ENCODE results near the gene UBE2M.
"Not testable (repeated sequence)": the region's sequence is repeated elsewhere in the genome, so short reads cannot be mapped to it uniquely, and the experiment has no call there.

UBE2M gene

GRCh38 chr19:58548859-58549663, 9.3 kb downstream of the UBE2M start:
- Mint-ChIP-seq H3K9me3 (no peaks in the 10 kb centered on the region), H3K4me1 (peaks cover 39% of the 10 kb centered on the region), H3K36me3 (ENCODE audit: insufficient read depth) (peaks cover 59% of the 10 kb centered on the region), H3K27me3 (no peaks in the 10 kb centered on the region), H3K4me3 (no peak overlapping the region), H3K27ac (ENCODE audit: low read depth) (peak overlapping the region; percentile 53)
- DNase-seq (ENCODE audit: low spot score in 2 of 2) (no peak), ATAC-seq (replicated peaks; ENCODE audit: extremely low read depth, poor library complexity, severe bottlenecking) (no peak)

DNA sequence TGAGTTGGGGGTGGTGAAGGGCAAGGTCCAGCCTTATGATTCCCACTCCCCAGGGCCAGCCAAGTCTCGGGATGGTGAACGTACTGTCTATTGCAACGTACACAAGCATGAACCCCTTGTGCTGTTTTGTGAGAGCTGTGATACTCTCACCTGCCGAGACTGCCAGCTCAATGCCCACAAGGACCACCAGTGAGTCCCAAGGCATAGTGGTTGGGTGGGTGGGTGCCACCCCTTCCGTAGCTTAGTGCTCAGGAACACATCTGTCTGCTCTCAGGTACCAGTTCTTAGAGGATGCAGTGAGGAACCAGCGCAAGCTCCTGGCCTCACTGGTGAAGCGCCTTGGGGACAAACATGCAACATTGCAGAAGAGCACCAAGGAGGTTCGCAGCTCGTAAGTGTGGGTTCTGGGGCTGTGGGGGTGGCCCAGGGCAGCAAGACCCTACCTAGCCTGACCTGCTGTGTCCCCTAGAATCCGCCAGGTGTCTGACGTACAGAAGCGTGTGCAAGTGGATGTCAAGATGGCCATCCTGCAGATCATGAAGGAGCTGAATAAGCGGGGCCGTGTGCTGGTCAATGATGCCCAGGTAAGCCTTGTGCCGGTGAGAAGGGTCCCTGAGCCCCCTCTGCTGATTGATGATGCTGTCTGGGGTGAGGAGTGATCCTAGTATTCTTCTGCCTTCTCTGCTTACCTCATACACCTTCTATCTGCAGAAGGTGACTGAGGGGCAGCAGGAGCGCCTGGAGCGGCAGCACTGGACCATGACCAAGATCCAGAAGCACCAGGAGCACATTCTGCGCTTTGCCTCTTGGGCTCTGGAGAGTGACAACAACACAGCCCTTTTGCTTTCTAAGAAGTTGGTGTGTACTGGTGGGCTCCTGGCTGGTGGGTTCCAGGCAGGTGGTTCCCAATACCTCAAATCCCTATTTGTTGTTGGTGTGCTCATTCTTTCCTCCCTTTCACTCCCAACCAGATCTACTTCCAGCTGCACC, 10.8 kb downstream of the UBE2M start:
- H3K4me3 Mint-ChIP-seq = no peak overlapping the region
- DNase-seq (ENCODE audit: low spot score in 2 of 2) (no peak), ATAC-seq (replicated peaks; ENCODE audit: extremely low read depth, poor library complexity, severe bottlenecking) (no peak)
- no peaks in the 10 kb centered on the region for H3K9me3 Mint-ChIP-seq
- peak overlapping the region; percentile 44 for H3K27ac Mint-ChIP-seq (ENCODE audit: low read depth)
- peaks cover 6% of the 10 kb centered on the region for H3K27me3 Mint-ChIP-seq
- H3K4me1 Mint-ChIP-seq = peaks cover 35% of the 10 kb centered on the region
- peaks cover 60% of the 10 kb centered on the region for H3K36me3 Mint-ChIP-seq (ENCODE audit: insufficient read depth)

- H3K27ac Mint-ChIP-seq (ENCODE audit: low read depth) = peak overlapping the region; percentile 81
- H3K9me3 Mint-ChIP-seq = no peaks in the 10 kb centered on the region
- H3K36me3 Mint-ChIP-seq (ENCODE audit: insufficient read depth) = peaks cover 50% of the 10 kb centered on the region
- H3K4me1 Mint-ChIP-seq = peaks cover 32% of the 10 kb centered on the region
- peaks cover 10% of the 10 kb centered on the region for H3K27me3 Mint-ChIP-seq
- ATAC-seq (replicated peaks; ENCODE audit: extremely low read depth, poor library complexity, severe bottlenecking) = no peak
- H3K4me3 Mint-ChIP-seq = peak overlapping the region; percentile 88
- DNase-seq (ENCODE audit: low spot score in 2 of 2) = no peak
These were observed 12.3 kb downstream of the UBE2M start for GRCh38 chr19:58546019-58546530.

DNA sequence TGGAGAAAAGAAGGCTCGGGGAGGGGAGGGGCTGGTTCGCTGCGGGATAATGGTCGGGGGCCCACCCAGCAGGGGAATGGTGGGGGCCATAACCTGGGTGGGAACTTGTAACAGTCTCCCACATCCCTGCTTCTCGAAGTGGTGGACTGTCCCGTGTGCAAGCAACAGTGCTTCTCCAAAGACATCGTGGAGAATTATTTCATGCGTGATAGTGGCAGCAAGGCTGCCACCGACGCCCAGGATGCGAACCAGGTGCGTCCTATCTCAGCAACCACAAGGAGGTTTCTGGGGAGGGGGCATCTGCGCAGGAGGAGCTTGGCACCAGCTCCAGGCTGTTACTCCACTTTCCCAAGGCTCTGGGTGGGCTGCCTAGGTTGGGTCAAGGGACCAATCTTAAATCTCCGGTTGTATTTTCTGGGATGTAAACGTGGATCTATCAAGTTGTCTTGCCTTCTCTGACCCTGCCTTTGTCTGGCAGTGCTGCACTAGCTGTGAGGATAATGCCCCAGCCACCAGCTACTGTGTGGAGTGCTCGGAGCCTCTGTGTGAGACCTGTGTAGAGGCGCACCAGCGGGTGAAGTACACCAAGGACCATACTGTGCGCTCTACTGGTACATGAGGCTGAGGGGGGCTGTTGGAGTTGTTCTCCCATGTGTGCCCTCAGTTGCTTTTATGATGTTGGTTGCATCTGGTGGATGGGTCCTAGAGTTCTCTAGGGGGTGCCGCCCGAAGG, 13.0 kb downstream of the UBE2M start:
- H3K4me1 Mint-ChIP-seq = peaks cover 32% of the 10 kb centered on the region
- H3K36me3 Mint-ChIP-seq (ENCODE audit: insufficient read depth) = peaks cover 47% of the 10 kb centered on the region
- DNase-seq (ENCODE audit: low spot score in 2 of 2) (no peak), ATAC-seq (replicated peaks; ENCODE audit: extremely low read depth, poor library complexity, severe bottlenecking) (no peak)
- H3K9me3 Mint-ChIP-seq = no peaks in the 10 kb centered on the region
- H3K27ac Mint-ChIP-seq (ENCODE audit: low read depth) = peak overlapping the region; percentile 81
- H3K4me3 Mint-ChIP-seq = peak overlapping the region; percentile 88
- H3K27me3 Mint-ChIP-seq = peaks cover 10% of the 10 kb centered on the region

- H3K36me3 Mint-ChIP-seq (ENCODE audit: insufficient read depth) = peaks cover 41% of the 10 kb centered on the region
- H3K9me3 Mint-ChIP-seq = no peaks in the 10 kb centered on the region
- peaks cover 32% of the 10 kb centered on the region for H3K4me1 Mint-ChIP-seq
- peak overlapping the region; percentile 97 for H3K27ac Mint-ChIP-seq (ENCODE audit: low read depth)
- H3K4me3 Mint-ChIP-seq = peak overlapping the region; percentile 88
- H3K27me3 Mint-ChIP-seq = peaks cover 10% of the 10 kb centered on the region
- DNase-seq (ENCODE audit: low spot score in 2 of 2) (peak in 1 of 2 donors; percentile 33), ATAC-seq (replicated peaks; ENCODE audit: extremely low read depth, poor library complexity, severe bottlenecking) (peak; percentile 38)
These were observed 13.7 kb downstream of the UBE2M start for GRCh38 chr19:58544591-58545285.

GRCh38 chr19:58543826-58544590, 14.4 kb downstream of the UBE2M start, which contains the start of gene TRIM28:
Gene TRIM28 (plus strand): TSS chr19:58544064. CDS start chr19:58544758, 694 bp downstream.
- Mint-ChIP-seq H3K36me3 (ENCODE audit: insufficient read depth) (peaks cover 36% of the 10 kb centered on the region), H3K27me3 (peaks cover 17% of the 10 kb centered on the region), H3K4me1 (peaks cover 33% of the 10 kb centered on the region), H3K4me3 (peak within 1 kb of the TSS; percentile 88), H3K27ac (ENCODE audit: low read depth) (peak within 1 kb of the TSS; percentile 97), H3K9me3 (no peaks in the 10 kb centered on the region)
- peak; percentile 94 for ATAC-seq (replicated peaks; ENCODE audit: extremely low read depth, poor library complexity, severe bottlenecking)
- peak; percentile 99 to 100 for DNase-seq (ENCODE audit: low spot score in 2 of 2)

DNA sequence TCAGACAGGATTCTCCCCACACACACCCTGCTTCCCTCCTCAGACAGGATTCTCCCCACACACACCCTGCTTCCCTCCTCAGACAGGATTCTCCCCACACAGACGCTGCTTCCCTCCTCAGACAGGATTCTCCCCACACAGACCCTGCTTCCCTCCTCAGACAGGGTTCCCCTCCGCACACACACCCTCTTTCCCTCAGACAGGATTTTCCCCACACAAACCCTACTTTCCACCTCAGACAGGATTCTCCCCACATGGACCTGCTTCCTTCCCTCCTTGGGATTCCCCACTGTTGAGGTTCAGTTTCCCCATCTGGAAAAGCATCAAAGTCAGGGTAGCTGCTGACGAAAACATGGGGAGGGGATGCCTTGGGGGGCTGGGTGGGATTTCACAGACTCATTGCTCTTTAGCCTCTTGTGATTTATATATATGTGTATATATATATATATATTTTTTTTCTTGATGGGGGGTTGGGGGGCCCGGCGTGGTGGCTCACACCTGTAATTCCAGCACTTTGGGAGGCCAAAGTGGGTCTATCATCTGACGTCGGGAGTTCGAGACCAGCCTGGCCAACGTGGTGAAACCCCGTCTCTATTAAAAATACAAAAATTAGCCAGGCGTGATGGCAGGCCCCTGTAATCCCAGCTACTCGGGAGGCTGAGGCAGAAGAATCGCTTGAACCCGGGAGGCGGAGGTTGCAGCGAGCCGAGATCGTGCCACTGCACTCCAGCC, 15.6 kb downstream of the UBE2M start:
- H3K4me3 Mint-ChIP-seq; H3K9me3 Mint-ChIP-seq; DNase-seq (ENCODE audit: low spot score in 2 of 2); H3K27ac Mint-ChIP-seq (ENCODE audit: low read depth); ATAC-seq (replicated peaks; ENCODE audit: extremely low read depth, poor library complexity, severe bottlenecking): not testable (repeated sequence)
- H3K36me3 Mint-ChIP-seq (ENCODE audit: insufficient read depth) = peaks cover 29% of the 10 kb centered on the region
- H3K27me3 Mint-ChIP-seq = peaks cover 27% of the 10 kb centered on the region
- peaks cover 38% of the 10 kb centered on the region for H3K4me1 Mint-ChIP-seq

DNA sequence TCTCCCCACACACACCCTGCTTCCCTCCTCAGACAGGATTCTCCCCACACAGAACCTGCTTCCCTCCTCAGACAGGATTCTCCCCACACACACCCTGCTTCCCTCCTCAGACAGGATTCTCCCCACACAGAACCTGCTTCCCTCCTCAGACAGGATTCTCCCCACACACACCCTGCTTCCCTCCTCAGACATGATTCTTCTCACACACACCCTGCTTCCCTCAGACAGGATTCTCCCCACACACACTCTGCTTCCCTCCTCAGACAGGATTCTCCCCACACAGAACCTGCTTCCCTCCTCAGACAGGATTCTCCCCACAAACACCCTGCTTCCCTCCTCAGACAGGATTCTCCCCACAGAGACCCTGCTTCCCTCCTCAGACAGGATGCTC, 19.2 kb downstream of the UBE2M start:
- not testable (repeated sequence) for H3K9me3 Mint-ChIP-seq; ATAC-seq (replicated peaks; ENCODE audit: extremely low read depth, poor library complexity, severe bottlenecking); DNase-seq (ENCODE audit: low spot score in 2 of 2); H3K27ac Mint-ChIP-seq (ENCODE audit: low read depth); H3K36me3 Mint-ChIP-seq (ENCODE audit: insufficient read depth)
- peak overlapping the region; percentile 65 for H3K4me3 Mint-ChIP-seq
- peaks cover 52% of the 10 kb centered on the region for H3K27me3 Mint-ChIP-seq
- peaks cover 13% of the 10 kb centered on the region for H3K4me1 Mint-ChIP-seq

DNA sequence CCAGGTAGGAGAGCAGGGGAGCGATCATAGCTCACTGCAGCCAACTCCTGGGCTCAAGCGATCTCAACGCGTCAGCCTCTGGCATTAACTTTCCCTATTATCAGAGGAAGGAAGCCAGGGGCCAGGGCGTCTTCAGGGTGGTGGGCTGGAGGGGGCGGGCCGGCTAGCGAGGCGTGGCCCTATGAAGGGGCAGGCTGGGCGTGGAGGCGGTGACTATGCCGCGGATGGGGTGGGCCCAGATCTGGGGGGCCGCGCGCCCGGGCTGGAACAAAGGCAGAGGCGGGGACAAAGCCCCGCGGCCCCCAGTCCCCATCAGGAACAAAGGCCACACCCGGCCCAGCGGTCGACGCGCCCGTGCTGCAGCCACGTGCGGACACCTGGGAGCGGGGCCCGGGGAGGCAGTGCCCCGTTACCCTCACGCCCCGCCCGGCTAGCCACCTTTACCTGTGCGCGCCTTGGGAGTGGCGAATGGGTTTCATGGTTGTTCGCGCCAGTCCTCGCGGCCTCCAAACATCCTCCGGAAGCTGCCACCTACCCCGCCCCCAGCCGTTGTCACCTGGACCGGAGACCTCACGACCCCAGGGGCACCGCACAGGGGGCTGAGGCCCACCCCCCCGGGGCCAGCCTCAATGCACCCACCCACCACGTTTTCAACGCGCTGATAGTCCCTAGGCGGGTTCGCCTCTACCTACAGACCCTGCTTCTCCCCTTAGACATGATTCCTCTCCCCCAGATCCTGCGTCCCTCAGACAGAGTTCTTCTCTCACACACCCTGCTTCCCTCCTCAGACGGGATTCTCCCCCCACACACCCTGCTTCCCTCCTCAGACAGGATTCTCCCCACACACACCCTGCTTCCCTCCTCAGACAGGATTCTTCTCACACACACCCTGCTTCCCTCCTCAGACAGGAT, 19.9 kb downstream of the UBE2M start:
- DNase-seq (ENCODE audit: low spot score in 2 of 2) = no peak
- peaks cover 52% of the 10 kb centered on the region for H3K27me3 Mint-ChIP-seq
- ATAC-seq (replicated peaks; ENCODE audit: extremely low read depth, poor library complexity, severe bottlenecking) = peak; percentile 49
- no peaks in the 10 kb centered on the region for H3K9me3 Mint-ChIP-seq
- no peak overlapping the region for H3K27ac Mint-ChIP-seq (ENCODE audit: low read depth)
- peaks cover 7% of the 10 kb centered on the region for H3K4me1 Mint-ChIP-seq
- H3K4me3 Mint-ChIP-seq = peak overlapping the region; percentile 65
- peaks cover 2% of the 10 kb centered on the region for H3K36me3 Mint-ChIP-seq (ENCODE audit: insufficient read depth)

Data from central memory CD8-positive, alpha-beta T cell (primary cell).